ENCODE measurements around the gene TBX15. TPM values are rescaled to one million over a fixed set of nuclear protein-coding genes. Genes with fewer than 3 reads are reported as not detected.

TBX15 gene
- total and polyA plus RNA-seq, 9 of the 15 experiments (the other 6 are each of a cell fraction or from before 2014, with no cell fraction given): 0.03 to 3.4 (median 2.3) TPM

DNA sequence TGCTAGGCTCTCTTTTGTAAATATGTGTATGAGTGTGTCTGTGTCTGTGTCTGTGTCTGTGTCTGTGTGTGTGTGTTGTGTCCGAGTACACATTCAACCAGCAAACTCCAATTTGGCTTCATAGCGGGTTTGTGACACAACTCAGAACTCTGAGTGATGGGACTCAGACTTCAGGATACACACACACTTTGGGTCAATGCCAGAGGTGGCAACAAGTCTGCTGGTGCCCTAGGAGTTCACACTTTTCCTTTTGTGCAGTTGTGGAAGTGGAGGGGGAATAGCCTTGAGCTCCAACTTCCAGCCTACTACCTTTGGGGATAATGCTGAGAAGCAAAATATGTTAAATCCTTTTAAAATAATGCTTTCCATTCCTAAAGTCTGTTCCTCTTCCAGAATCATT lies 16.6 kb upstream of the TBX15 start:
- no peak overlapping the region for H3K9ac ChIP-seq (ENCODE audit: insufficient read depth in 1 of 2, low read depth in 2 of 2, low read length in 2 of 2)
- FAIRE-seq: no peak
- CTCF ChIA-PET (ENCODE audit: low intra/inter-chr PET ratio): no interaction called here
- no peak overlapping the region for H3K4me2 ChIP-seq (ENCODE audit: insufficient read depth, low read length)
- H3K4me1 ChIP-seq (replicated peaks in 1 of 2; ENCODE audit: control insufficient read depth in 2 of 2, insufficient read depth in 2 of 2, low read length in 2 of 2): peaks cover 0 to 20% of the 10 kb centered on the region in 2 experiments; a peak in 3 of 5 replicates
- H3K4me3 ChIP-seq: no peak overlapping the region
- ATAC-seq: no peak
- H3K9me3 ChIP-seq (replicated peaks; ENCODE audit: control insufficient read depth, insufficient read depth, low read depth, low read length): no peaks in the 10 kb centered on the region
- H3K27me3 ChIP-seq (ENCODE audit: control insufficient read depth in 2 of 2, insufficient read depth in 2 of 2, low read length in 2 of 2): peaks cover 17 to 67% of the 10 kb centered on the region in 2 experiments; a peak in 3 of 5 replicates
- no peak for DNase-seq (ENCODE audit: extremely low read depth in 1 of 4, low spot score in 3 of 4)
- H2AFZ ChIP-seq (ENCODE audit: low read depth, low read length): no peak overlapping the region
- WGBS (ENCODE audit: insufficient coverage, low coverage, missing lambda C conversion rate): 10% methylated on average over 2 of the region's 2 CpGs
- intact Hi-C loops (cut with micrococcal nuclease) (loop anchor here (5.0 kb wide), 1 partner anchor 782 kb away; no protein-coding TSS in a partner anchor), in situ Hi-C loops (cut with MboI) (no loop called here)
- no peaks in the 10 kb centered on the region for H3K36me3 ChIP-seq (ENCODE audit: control insufficient read depth, insufficient read depth, low read length)
- H3K9me1 ChIP-seq (ENCODE audit: control insufficient read depth, insufficient read depth, low read length): no peaks in the 10 kb centered on the region
- no peak for TF ChIP-seq ZNF766 (CRISPR knock-in tag; conservative IDR thresholded peaks at IDR 0.05)
- TF ChIP-seq CREB3L1 (IDR thresholded peaks at IDR 0.05; ENCODE audit: borderline replicate concordance, low read depth): no peak
- no peak for TF ChIP-seq ESRRA (IDR thresholded peaks at IDR 0.05; ENCODE audit: borderline replicate concordance, low read depth)
- TF ChIP-seq ZNF274 (IDR thresholded peaks at IDR 0.05; ENCODE audit: borderline replicate concordance, low read depth, low read length): no peak
- TF ChIP-seq HCFC1 (IDR thresholded peaks at IDR 0.05; ENCODE audit: low read depth, low read length): no peak
- TF ChIP-seq CHD2 (IDR thresholded peaks at IDR 0.05; ENCODE audit: low read depth, low read length): no peak
- TF ChIP-seq ASH1L (IDR thresholded peaks at IDR 0.05; ENCODE audit: borderline replicate concordance, low read depth, partially characterized antibody): no peak
- no peak for TF ChIP-seq ADNP (tag; IDR thresholded peaks at IDR 0.05)
- TF ChIP-seq ZNF41 (CRISPR knock-in tag; conservative IDR thresholded peaks at IDR 0.05): no peak
- TF ChIP-seq SNAPC5 (CRISPR knock-in tag; IDR thresholded peaks at IDR 0.05): no peak
- TF ChIP-seq ERF (CRISPR knock-in tag; IDR thresholded peaks at IDR 0.05): no peak
- no peak for TF ChIP-seq HNRNPL (IDR thresholded peaks at IDR 0.05; ENCODE audit: low read depth, low read length)
- no peak for TF ChIP-seq ZNF507 (tag; conservative IDR thresholded peaks at IDR 0.05)
- no peak for TF ChIP-seq RAD51 (IDR thresholded peaks at IDR 0.05; ENCODE audit: borderline replicate concordance, low read depth)
- no peak for TF ChIP-seq OTX1 (CRISPR knock-in tag; IDR thresholded peaks at IDR 0.05)
- POLR2A ChIA-PET: no interaction called here
- no peaks in the 10 kb centered on the region for H4K20me1 ChIP-seq (replicated peaks; ENCODE audit: control insufficient read depth, insufficient read depth, low read length)
- H3K79me2 ChIP-seq (ENCODE audit: control insufficient read depth, insufficient read depth, low read length): no peaks in the 10 kb centered on the region
- no peak overlapping the region for H3K27ac ChIP-seq (ENCODE audit: extremely low read depth, low read depth, low read length)
- no TSS peak for BruUV-seq (replicated peaks)
